ENCODE data around the gene RBM34.
"Not testable (repeated sequence)": the region's sequence is repeated elsewhere in the genome, so short reads cannot be mapped to it uniquely, and the experiment has no call there.

Gene RBM34

GRCh38 chr1:235087906-235088305 lies 73.1 kb downstream of the RBM34 start:
- Histone ChIP-seq H3K4me1 (ENCODE audit: control insufficient read depth, insufficient read depth, low read length, poor library complexity, severe bottlenecking) (peaks cover 9% of the 10 kb centered on the region), H3K27ac (ENCODE audit: insufficient read depth, low read length, poor library complexity, severe bottlenecking) (no peak overlapping the region), H3K36me3 (ENCODE audit: control insufficient read depth, insufficient read depth, low read length) (no peaks in the 10 kb centered on the region), H3K9me3 (ENCODE audit: control insufficient read depth, low read length) (no peaks in the 10 kb centered on the region), H3K4me3 (ENCODE audit: insufficient read depth, low read depth, low read length, poor library complexity, severe bottlenecking) (no peak overlapping the region), H3K27me3 (replicated peaks; ENCODE audit: control insufficient read depth, insufficient read depth, low read length, poor library complexity, severe bottlenecking) (no peaks in the 10 kb centered on the region)
- no peak for DNase-seq

- H3K4me1 ChIP-seq (ENCODE audit: control insufficient read depth, insufficient read depth, low read length, poor library complexity, severe bottlenecking) = not testable (repeated sequence)
These were observed 75.5 kb downstream of the RBM34 start for GRCh38 chr1:235085411-235086117.

More at GRCh38 chr1:235085411-235086117, 75.5 kb downstream of the RBM34 start:
- not testable (repeated sequence) for H3K36me3 ChIP-seq (ENCODE audit: control insufficient read depth, insufficient read depth, low read length); H3K27ac ChIP-seq (ENCODE audit: insufficient read depth, low read length, poor library complexity, severe bottlenecking); H3K4me3 ChIP-seq (ENCODE audit: insufficient read depth, low read depth, low read length, poor library complexity, severe bottlenecking); H3K9me3 ChIP-seq (ENCODE audit: control insufficient read depth, low read length); H3K27me3 ChIP-seq (replicated peaks; ENCODE audit: control insufficient read depth, insufficient read depth, low read length, poor library complexity, severe bottlenecking); DNase-seq

Measured in effector memory CD4-positive, alpha-beta T cell (primary cell).